T1000 (cell line): ENCODE results near the gene PGRMC2.

Experiments used
- DNase-seq: peaks from one replicate; lab custom pipeline; 2025; ENCODE audit warnings: mixed read lengths; lab: John Stamatoyannopoulos, UW

PGRMC2 gene

GRCh38 chr4:128287141-128287870, at the start of gene PGRMC2:
PGRMC2 (minus strand) TSS chr4:128287813; CDS start chr4:128287790, 23 bp downstream.
- no peak for DNase-seq

- DNase-seq, result no peak
Measured at GRCh38 chr4:128335541-128335940, 47.9 kb upstream of the PGRMC2 start.

- DNase-seq, result no peak
Measured at GRCh38 chr4:128334256-128334655, 46.6 kb upstream of the PGRMC2 start.

- DNase-seq, result no peak
Measured at GRCh38 chr4:128333309-128334018, 45.9 kb upstream of the PGRMC2 start.

- DNase-seq, result no peak
Measured at GRCh38 chr4:128332081-128332480, 44.5 kb upstream of the PGRMC2 start.

- DNase-seq, result no peak
Measured at GRCh38 chr4:128329638-128330037, 42.0 kb upstream of the PGRMC2 start.

- no peak for DNase-seq
Measured at GRCh38 chr4:128328106-128328505, 40.5 kb upstream of the PGRMC2 start.

- DNase-seq, result no peak
Measured at GRCh38 chr4:128323401-128323800, 35.8 kb upstream of the PGRMC2 start.

GRCh38 chr4:128322986-128323385, 35.4 kb upstream of the PGRMC2 start:
- DNase-seq, result no peak

- DNase-seq, result no peak
Measured at GRCh38 chr4:128322311-128322710, 34.7 kb upstream of the PGRMC2 start.

- DNase-seq, result no peak
Measured at GRCh38 chr4:128320656-128321055, 33.0 kb upstream of the PGRMC2 start.

GRCh38 chr4:128315756-128316520, 28.3 kb upstream of the PGRMC2 start:
- no peak for DNase-seq

GRCh38 chr4:128311659-128312403, 24.2 kb upstream of the PGRMC2 start:
- DNase-seq, result no peak

GRCh38 chr4:128310266-128310697, 22.7 kb upstream of the PGRMC2 start:
- DNase-seq, result no peak

- no peak for DNase-seq
Measured at GRCh38 chr4:128309585-128309984, 22.0 kb upstream of the PGRMC2 start.

GRCh38 chr4:128308986-128309385, 21.4 kb upstream of the PGRMC2 start:
- no peak for DNase-seq

GRCh38 chr4:128307123-128307571, 19.5 kb upstream of the PGRMC2 start:
- DNase-seq, result no peak

GRCh38 chr4:128305942-128306341, 18.3 kb upstream of the PGRMC2 start:
- DNase-seq, result no peak

GRCh38 chr4:128303986-128304385, 16.4 kb upstream of the PGRMC2 start:
- DNase-seq, result no peak

GRCh38 chr4:128303405-128303785, 15.8 kb upstream of the PGRMC2 start:
- no peak for DNase-seq

GRCh38 chr4:128301979-128302378, 14.4 kb upstream of the PGRMC2 start:
- no peak for DNase-seq

- DNase-seq, result no peak
Measured at GRCh38 chr4:128299848-128300247, 12.2 kb upstream of the PGRMC2 start.
